ENCODE results near the gene NSUN5.
"Not testable (repeated sequence)": the region's sequence is repeated elsewhere in the genome, so short reads cannot be mapped to it uniquely, and the experiment has no call there.

Gene NSUN5

DNA sequence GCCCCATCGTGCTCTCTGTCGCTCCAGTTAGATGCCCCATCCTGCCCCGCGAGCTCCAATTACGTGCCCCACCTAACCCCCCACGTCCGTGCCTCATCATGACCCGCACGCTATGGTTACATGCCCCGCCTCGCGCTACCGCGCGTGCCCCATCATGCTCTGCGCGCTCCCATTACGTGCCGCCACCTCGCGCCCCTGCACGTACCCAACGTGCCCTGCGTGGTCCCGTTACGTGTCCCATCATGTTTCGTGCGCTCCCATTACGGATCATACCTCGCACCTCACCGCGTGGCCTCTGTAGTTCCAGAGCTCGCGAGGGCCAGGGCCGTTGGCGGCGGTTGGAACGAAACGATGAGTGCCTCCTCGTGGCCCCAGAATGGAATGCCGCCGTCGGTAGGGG is 19.3 kb upstream of the NSUN5 start, which contains the start of the genes FKBP6 and TRIM50:
Gene FKBP6 (plus strand): TSS at position 240 of the 400 bp plus-strand sequence. CDS start 268 bp downstream, outside the sequence.
Gene TRIM50 (minus strand): TSS at position 161 of the 400 bp plus-strand sequence. CDS start 3,295 bp downstream, outside the sequence.
- H3K9me3 ChIP-seq (ENCODE audit: control insufficient read depth, insufficient read depth, low read depth, low read length); H3K27ac ChIP-seq (ENCODE audit: extremely low read depth, low read depth, low read length); POLR2A ChIA-PET; H3K4me1 ChIP-seq (ENCODE audit: control insufficient read depth, insufficient read depth, low read length); H3K4me3 ChIP-seq (ENCODE audit: low read depth, low read length); H3K36me3 ChIP-seq (ENCODE audit: control insufficient read depth in 2 of 2, insufficient read depth in 1 of 2, low read length in 2 of 2); CTCF ChIA-PET: not testable (repeated sequence)
- TF ChIP-seq ZNF202 (tag by site-specific recombination; IDR thresholded peaks at IDR 0.05; ENCODE audit: borderline replicate concordance), result 0 out of 2 replicates have a peak, but pooled peaks have one; percentile 19

- H3K4me1 ChIP-seq (ENCODE audit: control insufficient read depth, insufficient read depth, low read length); H3K4me3 ChIP-seq (ENCODE audit: low read depth, low read length); H3K27ac ChIP-seq (ENCODE audit: extremely low read depth, low read depth, low read length); H3K9me3 ChIP-seq (ENCODE audit: control insufficient read depth, insufficient read depth, low read depth, low read length); POLR2A ChIA-PET; H3K36me3 ChIP-seq (ENCODE audit: control insufficient read depth in 2 of 2, insufficient read depth in 1 of 2, low read length in 2 of 2): not testable (repeated sequence)
- CTCF ChIA-PET, result interaction anchor here (1.0 to 1.2 kb wide), 2 partner anchors 18 to 125 kb away, joined by 3 to 4 read pairs; no protein-coding TSS in a partner anchor
These were observed 18.8 kb upstream of the NSUN5 start for GRCh38 chr7:73327449-73327848.

DNA sequence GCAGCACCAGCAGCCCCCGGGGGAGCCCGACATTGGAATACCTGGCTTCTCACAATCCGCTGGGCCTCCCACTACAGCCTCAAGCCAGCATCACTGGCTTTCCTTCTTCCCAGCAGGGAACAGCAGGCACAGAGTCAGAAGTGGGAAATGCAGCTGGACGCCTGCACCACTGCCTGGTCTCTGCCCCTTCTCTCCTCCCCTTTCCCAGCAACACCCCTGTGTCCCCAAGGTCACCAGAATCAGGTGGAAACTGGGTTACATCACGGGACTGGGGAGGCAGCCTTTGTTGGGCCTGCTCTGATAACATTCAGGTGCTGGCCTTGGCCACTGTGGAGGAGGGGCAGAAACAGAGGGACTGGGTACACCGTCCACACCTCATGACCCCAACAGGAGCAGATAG is 16.8 kb upstream of the NSUN5 start:
- H3K4me1 ChIP-seq (ENCODE audit: control insufficient read depth, insufficient read depth, low read length); H3K27ac ChIP-seq (ENCODE audit: extremely low read depth, low read depth, low read length); H3K36me3 ChIP-seq (ENCODE audit: control insufficient read depth in 2 of 2, insufficient read depth in 1 of 2, low read length in 2 of 2); H3K4me3 ChIP-seq (ENCODE audit: low read depth, low read length); H3K9me3 ChIP-seq (ENCODE audit: control insufficient read depth, insufficient read depth, low read depth, low read length); POLR2A ChIA-PET: not testable (repeated sequence)
- CTCF ChIA-PET, result interaction anchor here (0.6 to 1.8 kb wide), 3 partner anchors 120 to 222 kb away, joined by 3 to 19 read pairs (median 7); no protein-coding TSS in a partner anchor

DNA sequence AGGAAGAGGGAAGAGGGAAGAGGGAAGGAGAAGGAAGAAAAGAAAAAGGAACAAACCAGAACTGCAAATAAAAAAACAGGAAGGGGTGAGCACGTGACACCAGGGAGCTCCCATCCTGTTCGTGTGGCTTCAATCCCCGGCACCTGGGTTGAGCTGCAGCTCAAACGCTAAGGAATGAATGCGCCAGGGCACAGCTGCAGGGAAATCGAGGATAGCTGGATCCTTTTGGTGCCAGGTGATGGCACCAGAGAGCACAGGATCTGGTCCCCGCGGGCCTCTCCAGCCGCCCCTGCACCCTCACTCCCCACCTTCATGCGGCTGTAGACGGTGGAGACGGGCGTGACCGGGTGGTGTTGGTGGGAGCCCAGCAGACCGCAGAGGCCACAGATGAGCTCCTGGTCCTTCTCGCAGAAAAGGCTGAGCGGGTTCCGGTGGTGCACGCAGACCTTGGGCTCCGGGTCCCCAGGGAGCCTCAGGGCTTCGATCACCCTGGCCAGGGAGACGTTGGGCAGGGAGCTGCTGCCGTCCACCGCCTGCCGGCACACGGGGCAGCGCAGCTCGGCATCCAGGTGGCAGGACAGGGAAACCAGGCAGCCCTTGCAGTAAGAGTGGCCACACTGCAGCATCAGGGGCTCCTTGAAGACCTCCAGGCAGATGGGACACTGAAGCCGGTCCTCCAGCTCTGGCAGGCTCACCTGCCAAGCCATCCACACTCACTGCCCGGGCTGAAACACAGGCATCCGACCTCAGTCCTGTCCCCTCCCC is 15.6 kb upstream of the NSUN5 start:
- H3K27ac ChIP-seq (ENCODE audit: extremely low read depth, low read depth, low read length); H3K4me3 ChIP-seq (ENCODE audit: low read depth, low read length); H3K4me1 ChIP-seq (ENCODE audit: control insufficient read depth, insufficient read depth, low read length); H3K36me3 ChIP-seq (ENCODE audit: control insufficient read depth in 2 of 2, insufficient read depth in 1 of 2, low read length in 2 of 2); POLR2A ChIA-PET; H3K9me3 ChIP-seq (ENCODE audit: control insufficient read depth, insufficient read depth, low read depth, low read length): not testable (repeated sequence)
- CTCF ChIA-PET, result interaction anchor here (0.5 to 1.8 kb wide), 13 partner anchors 9 to 269 kb away, joined by 3 to 19 read pairs (median 4); no protein-coding TSS in a partner anchor
- 0 out of 2 replicates have a peak, but pooled peaks have one; percentile 34 for TF ChIP-seq KLF1 (tag by site-specific recombination; IDR thresholded peaks at IDR 0.05)
- peak; percentile 45; the same call in 1 of the 2 replicates for TF ChIP-seq CTCF (tag by site-specific recombination; IDR thresholded peaks at IDR 0.05)
- TF ChIP-seq ZNF366 (tag by site-specific recombination; conservative IDR thresholded peaks at IDR 0.05), result peak; percentile 46; the same call in 1 of the 2 replicates
- peak; percentile 37 for TF ChIP-seq ZNF654 (tag by site-specific recombination; IDR thresholded peaks at IDR 0.05; ENCODE audit: low read depth)
- 0 out of 2 replicates have a peak, but pooled peaks have one; percentile 17 for TF ChIP-seq PRDM10 (tag by site-specific recombination; IDR thresholded peaks at IDR 0.05)
